Omental fat pad (tissue), 4 donors: Measurements from ENCODE around the gene LYRM9. TPM values are rescaled to one million over a fixed set of nuclear protein-coding genes. Genes with fewer than 3 reads are reported as not detected.

Experiments
- ATAC-seq: fragments of 150-250 bp; one replicate; pipeline ENCODE4 v1.9.1; 2016; ENCODE audit warnings: mild to moderate bottlenecking, moderate library complexity; ENCODE audit not compliant: low FRiP score
- DNase-seq: peaks from one replicate; pipeline ENCODE4 v3.0.0-alpha.2; 2019; ENCODE audit warnings: low spot score
- total RNA-seq, 4 donors: library from RNA; depleted of rRNA; stranded (reverse); fragments of >200 nt; gene quantifications; one replicate each; pipeline ENCODE4 v1.1.0, GENCODE V29; 2016
- TF ChIP-seq, protein P1 (sequence below), 3 donors: fragments of 450-650 bp; IDR thresholded peaks; one replicate each; pipeline ENCODE4 v1.5.1; 2016 to 2017; ENCODE audit warnings: antibody characterized with exemption in 3 of 3, mild to moderate bottlenecking in 3 of 3, moderate library complexity in 2 of 3

The LYRM9 gene
- total RNA-seq, 4 donors from 2014 or later: 10.4 to 24.0 (median 18.5) TPM

DNA sequence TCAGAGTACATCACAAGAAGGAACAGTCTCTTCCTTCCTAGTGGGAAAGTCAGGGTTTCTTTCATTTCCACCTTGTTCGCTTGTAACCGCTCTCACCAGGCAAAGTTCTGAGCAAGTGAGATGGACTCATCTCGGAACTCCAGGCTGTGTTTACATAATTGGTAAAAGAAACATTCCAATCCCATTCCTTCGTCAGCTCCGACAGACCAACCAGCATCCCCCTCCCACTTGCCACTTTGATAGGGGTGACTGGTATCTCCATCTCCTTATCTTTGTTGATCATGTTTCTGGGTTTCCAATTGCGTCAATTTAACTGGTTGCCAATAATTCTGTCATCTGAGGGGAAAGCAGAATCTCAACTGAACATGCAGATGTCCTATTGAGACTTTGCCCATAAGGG is 36.8 kb upstream of the LYRM9 start:
- ATAC-seq (no peak), DNase-seq (no peak)
- TF ChIP-seq, protein P1, sequence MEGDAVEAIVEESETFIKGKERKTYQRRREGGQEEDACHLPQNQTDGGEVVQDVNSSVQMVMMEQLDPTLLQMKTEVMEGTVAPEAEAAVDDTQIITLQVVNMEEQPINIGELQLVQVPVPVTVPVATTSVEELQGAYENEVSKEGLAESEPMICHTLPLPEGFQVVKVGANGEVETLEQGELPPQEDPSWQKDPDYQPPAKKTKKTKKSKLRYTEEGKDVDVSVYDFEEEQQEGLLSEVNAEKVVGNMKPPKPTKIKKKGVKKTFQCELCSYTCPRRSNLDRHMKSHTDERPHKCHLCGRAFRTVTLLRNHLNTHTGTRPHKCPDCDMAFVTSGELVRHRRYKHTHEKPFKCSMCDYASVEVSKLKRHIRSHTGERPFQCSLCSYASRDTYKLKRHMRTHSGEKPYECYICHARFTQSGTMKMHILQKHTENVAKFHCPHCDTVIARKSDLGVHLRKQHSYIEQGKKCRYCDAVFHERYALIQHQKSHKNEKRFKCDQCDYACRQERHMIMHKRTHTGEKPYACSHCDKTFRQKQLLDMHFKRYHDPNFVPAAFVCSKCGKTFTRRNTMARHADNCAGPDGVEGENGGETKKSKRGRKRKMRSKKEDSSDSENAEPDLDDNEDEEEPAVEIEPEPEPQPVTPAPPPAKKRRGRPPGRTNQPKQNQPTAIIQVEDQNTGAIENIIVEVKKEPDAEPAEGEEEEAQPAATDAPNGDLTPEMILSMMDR (IDR thresholded peaks at IDR 0.05): no peak

DNA sequence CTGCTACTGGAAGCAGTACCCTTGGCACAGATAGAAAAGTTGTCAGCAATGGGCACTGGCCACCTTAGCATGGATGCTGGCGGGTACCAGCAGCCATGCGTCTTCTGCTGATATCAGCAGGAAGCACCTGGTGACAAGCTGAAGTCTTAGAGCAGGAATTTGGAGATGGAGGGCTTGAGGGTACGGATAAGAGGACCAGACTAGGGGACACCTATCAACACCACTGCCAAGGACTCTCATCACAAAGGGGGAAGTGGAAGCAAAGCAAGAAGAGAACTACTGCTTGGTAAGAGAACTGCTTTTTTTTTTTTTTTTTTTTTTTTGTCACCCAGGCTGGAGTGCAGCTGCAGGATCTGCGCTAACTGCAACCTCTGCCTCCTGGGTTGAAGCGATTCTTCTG is 35.4 kb upstream of the LYRM9 start:
- TF ChIP-seq, protein P1 (IDR thresholded peaks at IDR 0.05): no peak
- DNase-seq (no peak), ATAC-seq (no peak)

DNA sequence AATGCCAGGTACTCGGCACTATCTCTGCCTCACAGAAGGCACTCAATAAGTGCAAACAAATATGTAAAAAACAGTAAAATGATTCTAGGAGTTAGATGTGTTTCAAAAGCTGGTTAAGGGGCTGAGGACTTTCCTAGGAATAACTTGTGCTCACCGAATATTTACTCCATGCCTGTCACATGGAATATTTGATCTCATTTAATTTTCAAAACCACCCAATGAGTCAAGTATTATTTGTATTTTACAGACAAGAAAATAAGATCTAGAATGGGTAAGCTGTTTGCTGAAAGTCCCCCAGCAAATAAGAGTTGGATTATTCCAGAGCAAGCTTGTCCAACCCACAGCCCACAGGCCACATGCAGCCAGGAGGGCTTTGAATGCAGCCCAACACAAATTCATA is 34.6 kb upstream of the LYRM9 start:
- TF ChIP-seq, protein P1 (IDR thresholded peaks at IDR 0.05): no peak
- DNase-seq (no peak), ATAC-seq (no peak)

DNA sequence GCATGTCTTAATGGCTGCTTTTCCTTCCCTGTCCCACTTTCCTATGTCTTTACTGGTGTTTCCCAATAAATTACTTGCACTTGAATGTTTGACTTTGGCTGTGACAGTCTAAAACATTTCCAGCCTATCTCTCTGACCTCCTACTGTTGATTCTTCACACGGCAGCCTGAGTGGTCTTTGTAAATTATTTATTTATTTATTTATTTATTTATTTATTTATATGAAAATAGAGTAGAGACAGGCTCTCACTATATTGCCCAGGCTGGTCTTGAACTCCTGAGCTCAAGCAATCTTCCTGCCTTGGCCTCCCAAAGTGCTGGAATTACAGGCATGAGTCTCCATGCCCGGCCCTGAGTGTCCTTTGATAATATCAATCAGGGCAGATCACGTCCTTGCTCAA is 28.4 kb upstream of the LYRM9 start:
- TF ChIP-seq, protein P1 (IDR thresholded peaks at IDR 0.05): no peak

DNA sequence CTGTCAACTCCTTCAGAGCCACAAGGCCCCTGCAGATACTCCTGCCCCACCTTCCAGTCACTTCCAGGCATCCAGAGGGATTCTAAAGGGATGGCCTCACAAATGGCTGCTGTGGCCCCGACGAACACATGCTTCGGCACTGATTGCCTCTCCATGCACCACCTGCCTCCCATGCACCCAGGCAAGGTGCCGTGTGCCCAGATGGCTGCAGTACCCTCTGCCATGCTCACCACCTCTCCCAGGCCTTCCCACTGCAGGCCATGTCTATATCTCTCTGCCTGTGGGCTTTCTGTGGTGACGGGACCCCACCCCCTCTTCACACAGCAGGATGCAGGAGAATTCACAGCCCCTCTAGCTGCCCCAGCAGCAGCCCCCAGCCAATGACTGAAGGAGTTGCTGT is 27.9 kb upstream of the LYRM9 start:
- DNase-seq: no peak
- TF ChIP-seq, protein P1 (IDR thresholded peaks at IDR 0.05): no peak
- ATAC-seq: no peak

More for the DNA sequence above, 28.4 kb upstream of the LYRM9 start:
- DNase-seq (no peak), ATAC-seq (no peak)

DNA sequence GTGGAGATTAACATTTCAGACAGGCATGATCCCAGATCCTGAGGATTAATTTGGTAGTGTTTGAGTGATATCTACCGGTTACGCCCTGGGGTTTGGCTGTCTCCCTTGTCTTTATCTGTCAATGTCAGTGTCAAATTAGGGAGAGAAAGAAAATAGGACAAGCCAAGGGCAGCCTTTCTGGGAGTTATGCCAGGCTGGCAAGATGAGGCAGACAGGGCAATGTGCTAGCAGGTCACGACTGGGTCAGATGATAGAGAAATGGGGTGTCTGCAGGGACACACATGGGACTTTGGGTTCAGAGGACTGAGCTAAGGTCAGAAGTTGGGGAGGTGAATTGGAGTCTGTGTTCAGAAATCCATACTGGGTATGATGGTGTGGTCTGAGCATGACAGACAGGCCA is 27.4 kb upstream of the LYRM9 start:
- no peak for DNase-seq
- ATAC-seq: no peak
- TF ChIP-seq, protein P1 (IDR thresholded peaks at IDR 0.05): no peak

DNA sequence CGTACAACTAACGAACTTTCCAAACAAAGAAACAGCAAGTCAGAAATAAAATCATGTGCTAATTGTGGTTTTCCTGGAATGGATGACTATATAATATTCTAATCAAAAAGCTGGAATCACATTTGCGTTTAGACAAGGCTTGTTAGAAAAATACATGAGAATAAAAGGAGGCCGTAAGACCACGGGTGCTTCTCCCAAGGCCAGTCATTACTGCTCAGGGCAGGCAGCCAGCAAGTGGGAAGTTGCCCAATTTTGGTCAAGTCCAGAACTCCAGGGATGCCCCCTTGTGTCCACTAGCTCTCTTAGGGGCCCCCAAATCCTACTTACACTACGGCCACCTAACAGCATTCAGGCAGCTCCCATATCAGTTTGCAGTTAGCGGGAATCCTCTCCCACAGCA is 25.9 kb upstream of the LYRM9 start:
- ATAC-seq: no peak
- no peak for DNase-seq
- TF ChIP-seq, protein P1 (IDR thresholded peaks at IDR 0.05): no peak
